Type B pancreatic cell (in vitro differentiated cells): ENCODE results near the gene CCDC33. TPM values are rescaled to one million over a fixed set of nuclear protein-coding genes. Genes with fewer than 3 reads are reported as not detected.

ENCODE experiments used
- DNase-seq: peaks from one replicate; pipeline ENCODE4 v3.0.0; 2021; ENCODE audit warnings: mixed read lengths; ENCODE audit not compliant: unreplicated experiment; ENCODE audit errors: extremely low spot score
- H3K27ac Mint-ChIP-seq: 2 replicates; pipeline ENCODE4 v1.8.0; 2021; ENCODE audit warnings: mild to moderate bottlenecking, mixed read lengths
- H3K27me3 Mint-ChIP-seq: 2 replicates; pipeline ENCODE4 v1.8.0; 2021; ENCODE audit warnings: mixed read lengths
- H3K36me3 Mint-ChIP-seq: 2 replicates; pipeline ENCODE4 v1.8.0; 2021; ENCODE audit warnings: mixed read lengths
- H3K4me1 Mint-ChIP-seq: one replicate; pipeline ENCODE4 v1.8.0; 2021; ENCODE audit warnings: mixed read lengths; ENCODE audit not compliant: unreplicated experiment
- H3K4me3 Mint-ChIP-seq: 2 replicates; pipeline ENCODE4 v1.8.0; 2021; ENCODE audit warnings: mild to moderate bottlenecking, mixed read lengths
- H3K9me3 Mint-ChIP-seq: 2 replicates; pipeline ENCODE4 v1.8.0; 2021; ENCODE audit warnings: mixed read lengths
- CTCF ChIP-seq: fragments of 200-600 bp; sonication (generic); conservative IDR thresholded peaks from 2 replicates; pipeline ENCODE4 v1.5.0; 2021; ENCODE audit warnings: antibody characterized with exemption, mild to moderate bottlenecking
- total RNA-seq: library from RNA; stranded (reverse); gene quantifications from 2 replicates; pipeline ENCODE4 v1.2.1, GENCODE V29; 2021; ENCODE audit warnings: low replicate concordance

Gene CCDC33
- total RNA-seq, 1 donor from 2014 or later: 5.0 TPM

DNA sequence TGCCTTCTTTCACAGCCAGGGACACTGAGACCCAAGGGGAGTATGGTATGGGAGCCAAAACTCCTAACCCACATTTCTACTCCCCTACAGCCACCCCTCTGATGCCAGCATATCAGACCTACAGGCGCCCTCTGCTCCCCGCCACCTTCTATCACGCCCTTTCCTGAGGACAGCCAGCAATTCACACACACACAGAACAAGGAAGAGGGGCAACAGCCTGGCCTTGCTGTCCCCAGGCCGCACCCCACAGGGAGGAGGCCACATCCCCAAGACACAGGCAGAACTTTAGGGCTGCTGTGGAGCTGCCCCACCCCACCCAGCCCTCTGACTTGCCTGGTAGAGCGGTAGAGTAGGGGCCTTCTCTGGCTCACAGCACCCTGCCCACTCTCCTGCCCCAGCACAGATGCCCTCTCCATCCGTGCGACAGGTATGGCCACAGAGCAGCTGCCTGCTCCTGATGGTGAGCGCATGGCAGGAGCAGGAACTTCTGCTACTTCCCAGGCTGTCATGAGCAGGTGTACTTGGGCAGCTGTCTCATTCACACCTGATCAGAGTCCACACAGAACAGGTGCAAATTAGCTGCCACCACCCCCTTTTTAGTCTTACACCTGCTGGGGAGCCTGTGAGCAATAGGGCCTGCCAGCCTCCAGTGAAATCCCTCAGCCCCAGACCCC lies 33.4 kb downstream of the CCDC33 start:
- H3K27me3 Mint-ChIP-seq: peaks cover 46% of the 10 kb centered on the region
- peaks cover 4% of the 10 kb centered on the region for H3K4me1 Mint-ChIP-seq
- no peaks in the 10 kb centered on the region for H3K9me3 Mint-ChIP-seq
- DNase-seq: no peak
- H3K4me3 Mint-ChIP-seq: no peak overlapping the region
- no peak for TF ChIP-seq CTCF
- no peaks in the 10 kb centered on the region for H3K36me3 Mint-ChIP-seq
- no peak overlapping the region for H3K27ac Mint-ChIP-seq

- H3K9me3 Mint-ChIP-seq: no peaks in the 10 kb centered on the region
- TF ChIP-seq CTCF: no peak
- no peak overlapping the region for H3K27ac Mint-ChIP-seq
- peaks cover under 1% of the 10 kb centered on the region for H3K4me1 Mint-ChIP-seq
- no peak overlapping the region for H3K4me3 Mint-ChIP-seq
- no peak for DNase-seq
- H3K36me3 Mint-ChIP-seq: no peaks in the 10 kb centered on the region
- peaks cover 41% of the 10 kb centered on the region for H3K27me3 Mint-ChIP-seq
These were observed 34.0 kb downstream of the CCDC33 start for GRCh38 chr15:74270155-74270554.

DNA sequence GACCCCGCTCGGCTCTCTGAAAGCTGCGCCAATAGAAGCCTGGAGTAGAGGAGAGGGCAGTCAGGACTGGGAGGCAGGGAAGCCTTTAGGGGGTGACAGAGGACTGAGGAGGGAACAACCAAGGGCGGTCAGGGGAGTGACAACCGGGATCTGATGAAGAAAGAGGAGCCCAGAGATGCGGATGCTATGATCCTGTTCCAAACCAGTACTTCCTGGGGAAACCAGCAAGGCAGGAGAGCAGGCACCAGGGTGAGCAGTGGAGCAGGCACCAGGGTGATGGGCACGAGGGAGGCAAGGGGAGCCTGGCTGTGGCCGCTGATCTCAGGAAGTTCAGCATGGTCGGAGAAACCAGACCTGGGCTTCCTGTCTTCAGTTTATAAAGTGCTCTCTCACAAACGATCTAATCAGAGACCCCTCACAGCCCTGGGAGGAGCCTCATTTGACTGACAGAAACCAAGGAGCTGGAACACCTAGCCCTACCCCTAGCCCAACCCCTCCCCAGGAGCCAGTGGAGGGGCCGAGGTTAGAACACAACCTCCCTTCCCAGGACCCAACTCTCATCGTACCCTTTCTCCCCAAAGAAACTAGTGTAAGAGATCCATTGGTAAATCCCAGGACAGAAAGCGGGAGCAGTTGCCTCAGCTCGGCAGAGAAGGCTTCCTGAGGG lies 34.9 kb downstream of the CCDC33 start:
- Mint-ChIP-seq H3K9me3 (no peaks in the 10 kb centered on the region), H3K4me3 (no peak overlapping the region), H3K4me1 (no peaks in the 10 kb centered on the region), H3K27ac (no peak overlapping the region), H3K27me3 (peaks cover 37% of the 10 kb centered on the region), H3K36me3 (no peaks in the 10 kb centered on the region)
- no peak for DNase-seq
- no peak for TF ChIP-seq CTCF

- Mint-ChIP-seq H3K36me3 (no peaks in the 10 kb centered on the region), H3K27me3 (peaks cover 34% of the 10 kb centered on the region), H3K4me3 (no peak overlapping the region), H3K4me1 (peaks cover 10% of the 10 kb centered on the region), H3K27ac (no peak overlapping the region), H3K9me3 (no peaks in the 10 kb centered on the region)
- DNase-seq: no peak
- TF ChIP-seq CTCF: no peak
These were observed 36.7 kb downstream of the CCDC33 start for GRCh38 chr15:74272812-74273211.

GRCh38 chr15:74274470-74275038 lies 38.4 kb downstream of the CCDC33 start:
- no peak for DNase-seq
- H3K27me3 Mint-ChIP-seq: peaks cover 28% of the 10 kb centered on the region
- peaks cover 17% of the 10 kb centered on the region for H3K4me1 Mint-ChIP-seq
- H3K27ac Mint-ChIP-seq: no peak overlapping the region
- H3K4me3 Mint-ChIP-seq: no peak overlapping the region
- H3K9me3 Mint-ChIP-seq: no peaks in the 10 kb centered on the region
- no peaks in the 10 kb centered on the region for H3K36me3 Mint-ChIP-seq
- no peak for TF ChIP-seq CTCF
